Panc1 (cell line): ENCODE measurements around the gene UBTF.

Experiments used
- POLR2AphosphoS5 ChIP-seq: IDR thresholded peaks from 2 replicates; pipeline ENCODE4 v1.6.1; 2012; ENCODE audit warnings: mild to moderate bottlenecking, low read depth, low read length, moderate library complexity
- TF ChIP-seq, protein P1 (sequence below): fragments of 450-650 bp; IDR thresholded peaks from 2 replicates; pipeline ENCODE4 v1.5.1; 2017; ENCODE audit warnings: mild to moderate bottlenecking

DNA sequence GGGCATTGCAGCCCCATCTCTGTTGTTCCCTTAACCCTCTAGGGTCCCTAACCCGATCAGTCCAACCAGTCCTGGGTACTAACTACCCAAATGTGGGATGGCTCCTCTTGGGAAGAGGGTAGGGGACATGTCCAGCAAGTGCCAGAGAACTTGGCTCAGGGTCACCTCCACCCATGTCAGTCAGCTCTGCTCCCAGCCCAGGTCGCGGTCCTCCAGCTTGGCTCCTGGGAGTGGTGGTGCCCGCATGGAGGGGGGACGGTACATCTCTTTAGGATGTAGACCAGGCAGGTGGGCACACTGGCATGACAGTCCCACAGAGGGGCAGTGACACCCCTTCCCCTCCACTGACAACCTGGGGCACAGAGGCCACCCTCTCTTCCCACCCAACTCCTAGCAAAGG is 26.7 kb downstream of the UBTF start:
- TF ChIP-seq, protein P1, sequence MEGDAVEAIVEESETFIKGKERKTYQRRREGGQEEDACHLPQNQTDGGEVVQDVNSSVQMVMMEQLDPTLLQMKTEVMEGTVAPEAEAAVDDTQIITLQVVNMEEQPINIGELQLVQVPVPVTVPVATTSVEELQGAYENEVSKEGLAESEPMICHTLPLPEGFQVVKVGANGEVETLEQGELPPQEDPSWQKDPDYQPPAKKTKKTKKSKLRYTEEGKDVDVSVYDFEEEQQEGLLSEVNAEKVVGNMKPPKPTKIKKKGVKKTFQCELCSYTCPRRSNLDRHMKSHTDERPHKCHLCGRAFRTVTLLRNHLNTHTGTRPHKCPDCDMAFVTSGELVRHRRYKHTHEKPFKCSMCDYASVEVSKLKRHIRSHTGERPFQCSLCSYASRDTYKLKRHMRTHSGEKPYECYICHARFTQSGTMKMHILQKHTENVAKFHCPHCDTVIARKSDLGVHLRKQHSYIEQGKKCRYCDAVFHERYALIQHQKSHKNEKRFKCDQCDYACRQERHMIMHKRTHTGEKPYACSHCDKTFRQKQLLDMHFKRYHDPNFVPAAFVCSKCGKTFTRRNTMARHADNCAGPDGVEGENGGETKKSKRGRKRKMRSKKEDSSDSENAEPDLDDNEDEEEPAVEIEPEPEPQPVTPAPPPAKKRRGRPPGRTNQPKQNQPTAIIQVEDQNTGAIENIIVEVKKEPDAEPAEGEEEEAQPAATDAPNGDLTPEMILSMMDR = no peak
- TF ChIP-seq POLR2AphosphoS5 = no peak
